SH-SY5Y (cell line): ENCODE data around the gene CRYGS.

ENCODE experiments used
- GATA2 ChIP-seq: IDR thresholded peaks from 2 replicates; pipeline ENCODE4 v1.6.1; 2011; ENCODE audit warnings: mild to moderate bottlenecking, low read depth, low read length
- GATA3 ChIP-seq: IDR thresholded peaks from 2 replicates; pipeline ENCODE4 v1.6.1; 2011; ENCODE audit warnings: low read depth, mild to moderate bottlenecking, low read length, moderate library complexity

DNA sequence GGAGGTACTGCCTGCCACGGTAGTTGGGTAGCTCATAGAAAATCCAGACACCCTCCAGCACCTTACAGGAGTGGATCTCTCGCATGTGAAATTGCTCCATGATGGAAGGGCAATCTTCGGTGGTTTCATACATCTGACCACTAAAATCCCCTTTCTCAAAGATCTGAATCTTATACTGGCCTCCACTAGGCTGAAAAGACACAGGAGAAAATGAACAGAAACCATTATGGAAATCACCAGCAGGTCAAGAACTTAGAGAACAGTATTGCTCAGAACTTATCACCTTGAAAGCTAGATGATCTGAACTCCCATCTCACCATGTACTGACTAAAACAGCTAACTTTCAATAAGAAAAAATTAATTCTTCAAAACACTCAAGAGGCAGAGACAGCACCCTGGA, 5.4 kb downstream of the CRYGS start:
- TF ChIP-seq GATA2 (no peak), GATA3 (no peak)
